ENCODE results near the gene TNP2. TPM values are rescaled to one million over a fixed set of nuclear protein-coding genes. Genes with fewer than 3 reads are reported as not detected.

Gene TNP2
- total RNA-seq, 1 donor from 2014 or later = not detected

DNA sequence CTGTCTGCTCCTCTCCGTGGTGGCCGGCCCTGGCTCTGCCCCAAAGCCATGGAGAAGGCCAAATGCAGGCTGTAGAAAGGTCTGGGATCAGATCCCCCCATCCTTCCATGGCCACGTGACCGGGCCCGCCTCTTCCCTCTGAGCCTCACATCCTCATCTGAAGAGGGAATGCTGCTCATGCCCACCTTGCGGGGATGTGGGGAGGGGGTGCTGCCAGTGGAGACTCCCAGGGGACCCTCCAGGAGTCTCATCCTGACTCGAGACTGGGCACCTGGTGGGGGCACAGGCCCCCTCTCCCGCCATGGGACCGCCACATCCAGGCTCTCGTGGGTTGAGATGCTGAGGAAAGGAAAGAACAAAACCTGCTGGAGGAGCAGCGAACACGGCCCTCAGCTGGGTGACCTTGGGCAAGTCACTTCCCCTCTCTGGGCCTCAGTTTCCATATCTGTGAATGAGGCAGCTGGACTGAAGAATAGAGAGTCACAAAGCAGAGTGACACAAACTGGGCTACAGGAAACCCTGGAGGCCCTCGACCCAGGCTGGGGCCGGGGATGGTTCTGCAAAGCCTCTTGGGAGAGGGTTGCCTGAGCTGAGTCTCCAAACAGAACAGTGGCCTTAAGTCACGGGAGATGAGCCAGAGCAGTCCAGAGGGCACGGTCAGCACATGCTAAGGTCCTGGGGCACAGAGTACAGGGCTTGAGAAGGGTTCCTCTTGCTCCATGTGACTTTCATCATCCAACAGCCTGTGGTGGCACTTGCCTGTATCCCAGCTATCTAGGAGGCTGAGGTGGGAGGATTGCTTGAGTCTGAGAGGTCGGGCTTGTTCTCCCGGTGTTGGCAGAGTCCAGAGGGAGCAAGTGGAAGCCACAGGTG, 43.2 kb downstream of the TNP2 start:
- intact Hi-C loops (cut with micrococcal nuclease) = loop anchor here (1.0 to 2.0 kb wide), 5 partner anchors 7 to 174 kb away; no protein-coding TSS in a partner anchor

GRCh38 chr16:11224894-11225676, 44.0 kb downstream of the TNP2 start:
- intact Hi-C loops (cut with micrococcal nuclease) = loop anchor here (1.0 to 5.0 kb wide), 7 partner anchors 8 to 173 kb away; no protein-coding TSS in a partner anchor

DNA sequence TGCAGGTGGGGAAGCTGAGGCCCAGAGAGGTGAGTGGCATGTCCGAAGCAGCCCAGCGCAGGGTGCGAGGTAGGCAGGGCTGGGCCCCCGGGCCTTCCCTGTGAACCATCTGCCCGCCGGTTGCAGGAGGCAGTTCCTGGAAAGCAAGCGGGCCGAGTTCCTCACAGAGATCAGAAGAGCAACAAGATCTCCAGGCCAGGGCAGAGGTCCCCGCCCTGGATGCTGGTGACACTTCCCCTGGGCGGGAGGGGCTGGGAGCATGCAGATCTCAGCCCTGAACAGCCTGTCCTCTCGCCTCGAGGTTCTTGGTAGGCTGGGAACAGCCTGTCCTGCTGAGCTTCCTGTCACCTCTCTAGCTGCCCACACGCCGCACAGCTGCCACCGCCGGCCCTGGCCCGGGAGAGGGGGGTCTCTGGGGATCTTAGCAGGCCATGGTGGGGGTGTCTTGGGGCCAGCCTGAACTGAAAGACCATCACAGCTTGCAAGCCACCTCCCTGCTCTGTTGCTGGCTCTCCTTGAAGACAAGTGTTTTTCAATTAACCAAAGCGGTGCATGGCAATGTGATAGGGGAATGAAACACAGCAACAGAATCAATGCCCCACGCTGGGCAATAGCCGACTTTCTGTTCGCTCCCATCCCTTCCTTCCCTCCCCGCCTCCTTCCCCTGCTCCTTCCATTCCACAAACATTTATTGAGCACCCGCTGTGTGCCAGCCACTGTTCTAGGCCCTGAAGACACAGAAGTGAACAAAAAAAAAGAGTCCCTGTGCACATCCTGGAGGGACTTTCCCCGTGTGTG, 44.8 kb downstream of the TNP2 start:
- intact Hi-C loops (cut with micrococcal nuclease) = loop anchor here (1.0 to 5.0 kb wide), 3 partner anchors 47 to 130 kb away; no protein-coding TSS in a partner anchor

- intact Hi-C loops (cut with micrococcal nuclease) = loop anchor here (5.0 kb wide), 1 partner anchor 43 kb away; no protein-coding TSS in a partner anchor
These were observed 48.6 kb downstream of the TNP2 start for GRCh38 chr16:11220507-11220906.

DNA sequence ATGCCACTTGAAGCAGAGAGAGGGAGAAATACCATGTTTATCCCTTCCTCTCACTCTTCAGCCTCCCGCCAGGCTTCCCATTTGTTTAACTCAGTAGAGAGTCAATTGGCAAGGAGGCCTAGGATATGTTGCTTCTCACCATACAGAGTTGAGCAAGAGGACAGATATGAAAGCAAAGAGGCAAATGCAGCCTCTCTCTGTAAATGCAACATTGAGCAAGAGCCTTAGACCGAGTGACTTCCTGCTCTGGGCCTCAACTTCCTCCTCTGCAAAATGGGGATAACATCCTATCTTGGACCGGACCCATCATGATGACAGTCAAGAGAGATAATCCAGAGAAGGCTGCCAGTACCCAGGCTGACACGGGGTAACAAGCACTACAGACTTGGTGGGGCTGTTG, 49.9 kb downstream of the TNP2 start:
- intact Hi-C loops (cut with micrococcal nuclease) = no loop called here

GRCh38 chr16:11218604-11218962, 50.5 kb downstream of the TNP2 start:
- intact Hi-C loops (cut with micrococcal nuclease) = no loop called here

Other genes with a start within 250 kb of the TNP2 start
- gene SOCS1, start 13.1 kb downstream of the TNP2 start, total RNA-seq = 156 TPM in 2 replicates
- not detected in 2 replicates for gene PRM3, start 4.3 kb upstream of the TNP2 start, total RNA-seq
- not detected in 2 replicates for gene PRM2, start 7.2 kb upstream of the TNP2 start, total RNA-seq
- gene PRM1, start 12.0 kb upstream of the TNP2 start, total RNA-seq = not detected in 2 replicates
- 59.5 and 59.6 TPM in 2 replicates for gene RMI2, start 76.1 kb upstream of the TNP2 start, total RNA-seq

Data from T-helper 2 cell treated with Interferon-gamma antibody and Interleukin-4, amounts not matched to agents 100 ng/mL and 5 ng/mL, for 36 hours (primary cell).